ENCODE results near the gene TTBK1. TPM values are rescaled to one million over a fixed set of nuclear protein-coding genes. Genes with fewer than 3 reads are reported as not detected.

TTBK1 gene
- polyA plus RNA-seq, 1 of the 3 experiments (the other 2 are of a cell fraction) = 0.94 TPM

DNA sequence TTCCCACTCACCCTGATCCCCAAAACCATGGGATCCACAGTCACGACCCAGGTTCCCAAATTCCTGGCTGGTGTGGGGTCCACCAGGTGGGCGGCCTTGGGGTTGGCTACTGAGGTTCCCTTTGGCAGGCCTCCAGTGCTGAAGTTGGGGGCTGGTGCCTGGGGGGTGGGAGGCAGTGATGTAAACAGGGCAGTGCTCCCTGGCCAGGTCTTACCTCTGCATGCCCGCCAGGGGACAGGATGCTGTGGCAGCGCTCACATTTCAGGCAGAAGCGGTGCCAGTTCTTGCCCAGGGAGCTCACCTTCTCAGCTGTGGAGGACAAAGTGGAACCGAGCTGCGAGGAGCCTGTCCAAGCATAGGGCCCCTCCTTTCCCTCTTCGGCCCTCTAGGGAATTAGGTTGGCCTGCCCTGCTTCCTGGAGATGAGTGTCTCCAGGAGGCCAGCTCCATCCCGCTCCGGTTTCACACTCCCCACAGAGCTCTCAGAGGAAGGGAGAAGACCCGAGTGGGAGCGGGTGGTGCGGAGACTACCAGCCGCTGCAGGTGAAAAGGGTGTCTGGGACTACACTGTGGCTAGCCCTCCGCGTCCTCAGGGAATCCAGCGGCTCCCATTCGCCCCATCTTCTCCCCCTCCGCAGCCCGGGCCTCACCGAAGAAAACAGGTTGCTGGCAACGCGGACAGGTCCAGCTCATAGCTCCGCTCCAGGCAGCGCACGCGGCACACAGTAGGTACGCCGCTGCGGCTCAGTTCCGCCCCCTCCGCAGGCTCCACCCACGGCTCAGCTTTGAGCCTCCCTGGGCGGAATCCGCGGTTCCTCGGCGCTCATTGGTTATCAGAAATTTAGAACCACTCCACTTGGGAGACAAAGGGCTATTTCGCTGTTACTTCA, 65.1 kb downstream of the TTBK1 start, which contains the start of gene CRIP3:
TSS of gene CRIP3 (minus strand) at position 726 of the 889 bp plus-strand sequence. CDS start at position 692, 34 bp downstream.
- no peak within 1 kb of the TSS for H3K27ac ChIP-seq (ENCODE audit: low read depth in 2 of 2, low read length in 1 of 2)
- H3K9me3 ChIP-seq = no peaks in the 10 kb centered on the region
- CTCF ChIA-PET = no interaction called here
- H3K9ac ChIP-seq = no peak within 1 kb of the TSS
- H3K79me2 ChIP-seq (ENCODE audit: insufficient read depth) = no peaks in the 10 kb centered on the region
- H3K36me3 ChIP-seq (replicated peaks in 1 of 2; ENCODE audit: control insufficient read depth in 1 of 2, insufficient read depth in 2 of 2, low read length in 1 of 2) = no peaks in the 10 kb centered on the region
- H3K4me1 ChIP-seq (ENCODE audit: control insufficient read depth in 1 of 2, insufficient read depth in 2 of 2, low read depth in 1 of 2, low read length in 1 of 2) = no peaks in the 10 kb centered on the region; a peak in 1 of 4 replicates
- 74% methylated on average over 33 of the region's 39 CpGs for WGBS (ENCODE audit: low lambda C conversion rate)
- H3K4me3 ChIP-seq (ENCODE audit: low read depth in 2 of 2, low read length in 1 of 2) = no peak within 1 kb of the TSS
- H3F3A ChIP-seq (replicated peaks; ENCODE audit: insufficient read depth) = no peaks in the 10 kb centered on the region
- no peaks in the 10 kb centered on the region for H3K27me3 ChIP-seq (ENCODE audit: insufficient read depth)
- H3K4me2 ChIP-seq = no peak within 1 kb of the TSS
- no peak for TF ChIP-seq EZH2phosphoT487 (IDR thresholded peaks at IDR 0.05; ENCODE audit: borderline replicate concordance, low read depth)
- no peak for TF ChIP-seq RAD21 (IDR thresholded peaks at IDR 0.05; ENCODE audit: low read length)
- no peak for DNase-seq
- POLR2A ChIA-PET = no interaction called here
- no peaks in the 10 kb centered on the region for H4K20me1 ChIP-seq (ENCODE audit: insufficient read depth)
- no peak within 1 kb of the TSS for H2AFZ ChIP-seq (ENCODE audit: low read depth)
- H3K9me2 ChIP-seq = no peaks in the 10 kb centered on the region

GRCh38 chr6:43308990-43309477, 65.8 kb downstream of the TTBK1 start:
- no peaks in the 10 kb centered on the region for H3K79me2 ChIP-seq (ENCODE audit: insufficient read depth)
- H3K36me3 ChIP-seq (replicated peaks in 1 of 2; ENCODE audit: control insufficient read depth in 1 of 2, insufficient read depth in 2 of 2, low read length in 1 of 2) = no peaks in the 10 kb centered on the region
- H3K9me3 ChIP-seq = no peaks in the 10 kb centered on the region
- no peak overlapping the region for H3K9ac ChIP-seq
- H3K27ac ChIP-seq (ENCODE audit: low read depth in 2 of 2, low read length in 1 of 2) = no peak overlapping the region
- no peaks in the 10 kb centered on the region for H3K9me2 ChIP-seq
- H3K4me2 ChIP-seq = no peak overlapping the region
- H3K27me3 ChIP-seq (ENCODE audit: insufficient read depth) = no peaks in the 10 kb centered on the region
- CTCF ChIA-PET = interaction anchor here (1.1 kb wide), 1 partner anchor 80 kb away, joined by 3 read pairs; the partner anchor contains the start of gene DNPH1
- no peaks in the 10 kb centered on the region; a peak in 1 of 4 replicates for H3K4me1 ChIP-seq (ENCODE audit: control insufficient read depth in 1 of 2, insufficient read depth in 2 of 2, low read depth in 1 of 2, low read length in 1 of 2)
- no peaks in the 10 kb centered on the region for H4K20me1 ChIP-seq (ENCODE audit: insufficient read depth)
- DNase-seq = no peak
- 72% methylated on average over 9 of the region's 9 CpGs for WGBS (ENCODE audit: low lambda C conversion rate)
- H3K4me3 ChIP-seq (ENCODE audit: low read depth in 2 of 2, low read length in 1 of 2) = no peak overlapping the region
- no peak overlapping the region for H2AFZ ChIP-seq (ENCODE audit: low read depth)
- H3F3A ChIP-seq (replicated peaks; ENCODE audit: insufficient read depth) = no peaks in the 10 kb centered on the region
- TF ChIP-seq GABPA (IDR thresholded peaks at IDR 0.05; ENCODE audit: low read depth) (no peak), POLR2AphosphoS5 (IDR thresholded peaks at IDR 0.05; ENCODE audit: low read depth, low read length) (no peak), RXRA (IDR thresholded peaks at IDR 0.05; ENCODE audit: borderline replicate concordance, low read depth) (no peak), TAF1 (IDR thresholded peaks at IDR 0.05; ENCODE audit: borderline replicate concordance, low read depth, low read length) (no peak), NRF1 (IDR thresholded peaks at IDR 0.05; ENCODE audit: low read depth, low read length) (no peak), ELF1 (IDR thresholded peaks at IDR 0.05) (no peak), RFX5 (IDR thresholded peaks at IDR 0.05; ENCODE audit: low read length) (no peak), EZH2phosphoT487 (IDR thresholded peaks at IDR 0.05; ENCODE audit: borderline replicate concordance, low read depth) (no peak), GATA2 (CRISPR knock-in tag; IDR thresholded peaks at IDR 0.05) (no peak), TEAD4 (IDR thresholded peaks at IDR 0.05; ENCODE audit: borderline replicate concordance, insufficient read depth) (no peak), MAX (IDR thresholded peaks at IDR 0.05; ENCODE audit: low read depth) (no peak)
- TF ChIP-seq, protein P1, sequence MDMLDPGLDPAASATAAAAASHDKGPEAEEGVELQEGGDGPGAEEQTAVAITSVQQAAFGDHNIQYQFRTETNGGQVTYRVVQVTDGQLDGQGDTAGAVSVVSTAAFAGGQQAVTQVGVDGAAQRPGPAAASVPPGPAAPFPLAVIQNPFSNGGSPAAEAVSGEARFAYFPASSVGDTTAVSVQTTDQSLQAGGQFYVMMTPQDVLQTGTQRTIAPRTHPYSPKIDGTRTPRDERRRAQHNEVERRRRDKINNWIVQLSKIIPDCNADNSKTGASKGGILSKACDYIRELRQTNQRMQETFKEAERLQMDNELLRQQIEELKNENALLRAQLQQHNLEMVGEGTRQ (IDR thresholded peaks at IDR 0.05; ENCODE audit: borderline replicate concordance, low read depth, low read length) = no peak
- TF ChIP-seq, protein P2, sequence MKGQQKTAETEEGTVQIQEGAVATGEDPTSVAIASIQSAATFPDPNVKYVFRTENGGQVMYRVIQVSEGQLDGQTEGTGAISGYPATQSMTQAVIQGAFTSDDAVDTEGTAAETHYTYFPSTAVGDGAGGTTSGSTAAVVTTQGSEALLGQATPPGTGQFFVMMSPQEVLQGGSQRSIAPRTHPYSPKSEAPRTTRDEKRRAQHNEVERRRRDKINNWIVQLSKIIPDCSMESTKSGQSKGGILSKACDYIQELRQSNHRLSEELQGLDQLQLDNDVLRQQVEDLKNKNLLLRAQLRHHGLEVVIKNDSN (IDR thresholded peaks at IDR 0.05; ENCODE audit: borderline replicate concordance, low read depth) = no peak
- TF ChIP-seq, protein P3, sequence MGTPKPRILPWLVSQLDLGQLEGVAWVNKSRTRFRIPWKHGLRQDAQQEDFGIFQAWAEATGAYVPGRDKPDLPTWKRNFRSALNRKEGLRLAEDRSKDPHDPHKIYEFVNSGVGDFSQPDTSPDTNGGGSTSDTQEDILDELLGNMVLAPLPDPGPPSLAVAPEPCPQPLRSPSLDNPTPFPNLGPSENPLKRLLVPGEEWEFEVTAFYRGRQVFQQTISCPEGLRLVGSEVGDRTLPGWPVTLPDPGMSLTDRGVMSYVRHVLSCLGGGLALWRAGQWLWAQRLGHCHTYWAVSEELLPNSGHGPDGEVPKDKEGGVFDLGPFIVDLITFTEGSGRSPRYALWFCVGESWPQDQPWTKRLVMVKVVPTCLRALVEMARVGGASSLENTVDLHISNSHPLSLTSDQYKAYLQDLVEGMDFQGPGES (IDR thresholded peaks at IDR 0.05; ENCODE audit: low read depth, low read length) = no peak
- TF ChIP-seq, protein P4, sequence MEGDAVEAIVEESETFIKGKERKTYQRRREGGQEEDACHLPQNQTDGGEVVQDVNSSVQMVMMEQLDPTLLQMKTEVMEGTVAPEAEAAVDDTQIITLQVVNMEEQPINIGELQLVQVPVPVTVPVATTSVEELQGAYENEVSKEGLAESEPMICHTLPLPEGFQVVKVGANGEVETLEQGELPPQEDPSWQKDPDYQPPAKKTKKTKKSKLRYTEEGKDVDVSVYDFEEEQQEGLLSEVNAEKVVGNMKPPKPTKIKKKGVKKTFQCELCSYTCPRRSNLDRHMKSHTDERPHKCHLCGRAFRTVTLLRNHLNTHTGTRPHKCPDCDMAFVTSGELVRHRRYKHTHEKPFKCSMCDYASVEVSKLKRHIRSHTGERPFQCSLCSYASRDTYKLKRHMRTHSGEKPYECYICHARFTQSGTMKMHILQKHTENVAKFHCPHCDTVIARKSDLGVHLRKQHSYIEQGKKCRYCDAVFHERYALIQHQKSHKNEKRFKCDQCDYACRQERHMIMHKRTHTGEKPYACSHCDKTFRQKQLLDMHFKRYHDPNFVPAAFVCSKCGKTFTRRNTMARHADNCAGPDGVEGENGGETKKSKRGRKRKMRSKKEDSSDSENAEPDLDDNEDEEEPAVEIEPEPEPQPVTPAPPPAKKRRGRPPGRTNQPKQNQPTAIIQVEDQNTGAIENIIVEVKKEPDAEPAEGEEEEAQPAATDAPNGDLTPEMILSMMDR (IDR thresholded peaks at IDR 0.05) = no peak
- POLR2A ChIA-PET = no interaction called here
